AG09309 (cell line): ENCODE data around the gene RAMP3.
"Not testable (repeated sequence)": the region's sequence is repeated elsewhere in the genome, so short reads cannot be mapped to it uniquely, and the experiment has no call there.

Source experiments
- DNase-seq: peaks from one replicate; pipeline ENCODE4 v3.0.0-alpha.2; 2010; ENCODE audit warnings: low read depth
- H3K4me3 ChIP-seq: 2 replicates; pipeline ENCODE4 v1.5.1; 2011; ENCODE audit warnings: mild to moderate bottlenecking, low read depth, low read length, moderate library complexity; ENCODE audit not compliant: control insufficient read depth
- CTCF ChIP-seq: IDR thresholded peaks from 2 replicates; pipeline ENCODE4 v1.5.1; 2011; ENCODE audit warnings: mild to moderate bottlenecking, low read depth, low read length, inconsistent platforms; ENCODE audit not compliant: insufficient read depth, control insufficient read depth; ENCODE audit errors: missing control alignments

The RAMP3 gene

GRCh38 chr7:45149606-45150005 is 8.0 kb upstream of the RAMP3 start:
- no peak for DNase-seq
- TF ChIP-seq CTCF: no peak
- no peak overlapping the region for H3K4me3 ChIP-seq

- H3K4me3 ChIP-seq: no peak overlapping the region
- no peak for TF ChIP-seq CTCF
- DNase-seq: no peak
Observed at GRCh38 chr7:45150199-45150598, 7.4 kb upstream of the RAMP3 start.

GRCh38 chr7:45151131-45151684 is 6.4 kb upstream of the RAMP3 start:
- TF ChIP-seq CTCF: no peak
- H3K4me3 ChIP-seq: no peak overlapping the region
- DNase-seq: no peak

- TF ChIP-seq CTCF: no peak
- DNase-seq: no peak
- no peak overlapping the region for H3K4me3 ChIP-seq
Observed at GRCh38 chr7:45151967-45152366, 5.6 kb upstream of the RAMP3 start.

GRCh38 chr7:45153233-45153632 is 4.4 kb upstream of the RAMP3 start:
- H3K4me3 ChIP-seq: no peak overlapping the region
- TF ChIP-seq CTCF: no peak
- no peak for DNase-seq

GRCh38 chr7:45153861-45154260 is 3.7 kb upstream of the RAMP3 start:
- DNase-seq, H3K4me3 ChIP-seq: not testable (repeated sequence)

GRCh38 chr7:45155357-45155900 is 2.2 kb upstream of the RAMP3 start:
- no peak overlapping the region for H3K4me3 ChIP-seq
- DNase-seq: no peak
- TF ChIP-seq CTCF: no peak
